Thoracic aorta (tissue), 2 donors: ENCODE results near the gene RUNX1. TPM values are rescaled to one million over a fixed set of nuclear protein-coding genes. Genes with fewer than 3 reads are reported as not detected.
"Not testable (repeated sequence)": the region's sequence is repeated elsewhere in the genome, so short reads cannot be mapped to it uniquely, and the experiment has no call there.

Experiments used
- ATAC-seq: fragments of 150-250 bp; one replicate; pipeline ENCODE4 v1.8.0; 2017; ENCODE audit warnings: low read depth; ENCODE audit not compliant: insufficient number of reproducible peaks, low FRiP score
- DNase-seq: peaks from one replicate; pipeline ENCODE4 v3.0.0-alpha.2; 2020; ENCODE audit warnings: low spot score
- H3K27ac ChIP-seq, 2 donors: fragments of 200-600 bp; sonication (generic); 1 replicate in 1 of 2; 2 replicates in 1 of 2; pipeline ENCODE4 v1.5.1; 2016; ENCODE audit warnings: mild to moderate bottlenecking in 2 of 2, moderate library complexity in 2 of 2
- H3K27me3 ChIP-seq: fragments of 200-600 bp; sonication (generic); replicated peaks from 2 replicates; pipeline ENCODE4 v1.6.0; 2016; ENCODE audit warnings: mild to moderate bottlenecking; ENCODE audit not compliant: insufficient read depth
- H3K36me3 ChIP-seq: fragments of 200-600 bp; sonication (generic); one replicate; pipeline ENCODE4 v1.5.1; 2016
- H3K4me1 ChIP-seq, 2 donors: fragments of 200-600 bp; sonication (generic); 1 replicate in 1 of 2; 2 replicates in 1 of 2; pipeline versions ENCODE4 v1.5.1 to v1.6.0; 2016; ENCODE audit warnings: low read depth in 2 of 2, mild to moderate bottlenecking in 1 of 2; ENCODE audit not compliant: control insufficient read depth in 1 of 2
- H3K4me3 ChIP-seq: fragments of 200-600 bp; sonication (generic); 2 replicates; pipeline ENCODE4 v1.5.1; 2016; ENCODE audit warnings: mild to moderate bottlenecking
- H3K9me3 ChIP-seq: fragments of 200-600 bp; sonication (generic); 2 replicates; pipeline ENCODE4 v1.5.1; 2016
- CTCF ChIP-seq: fragments of 200-600 bp; sonication (generic); IDR thresholded peaks from one replicate; pipeline ENCODE4 v1.5.1; 2019; ENCODE audit warnings: antibody characterized with exemption
- total RNA-seq, 2 donors: library from RNA; depleted of rRNA; stranded (reverse); fragments of >200 nt; gene quantifications; one replicate each; pipeline versions ENCODE4 v1.1.0 to v1.2.3, GENCODE V29; 2016

RUNX1 gene
- total RNA-seq, 2 donors from 2014 or later, result 47.4 to 64.7 TPM

GRCh38 chr21:34995979-34996303, 53.2 kb downstream of the RUNX1 start:
- TF ChIP-seq CTCF, result no peak
- no peak overlapping the region for H3K4me3 ChIP-seq
- ATAC-seq (no peak), DNase-seq (no peak)
- H3K9me3 ChIP-seq, result no peaks in the 10 kb centered on the region
- H3K4me1 ChIP-seq, result peaks cover 0 to 31% of the 10 kb centered on the region in 2 donors
- H3K27ac ChIP-seq, result no peak overlapping the region
- H3K27me3 ChIP-seq, result no peaks in the 10 kb centered on the region
- H3K36me3 ChIP-seq, result no peaks in the 10 kb centered on the region

- Histone ChIP-seq H3K9me3 (no peaks in the 10 kb centered on the region), H3K4me1 (peaks cover 0 to 31% of the 10 kb centered on the region in 2 donors), H3K27ac (no peak overlapping the region), H3K4me3 (no peak overlapping the region), H3K36me3 (no peaks in the 10 kb centered on the region), H3K27me3 (no peaks in the 10 kb centered on the region)
- no peak for ATAC-seq
- no peak for TF ChIP-seq CTCF
- DNase-seq, result no peak
These were observed 54.1 kb downstream of the RUNX1 start for GRCh38 chr21:34994766-34995631.

- not testable (repeated sequence) for ATAC-seq, H3K27ac ChIP-seq, H3K27me3 ChIP-seq, H3K9me3 ChIP-seq, H3K36me3 ChIP-seq, DNase-seq, H3K4me3 ChIP-seq
- H3K4me1 ChIP-seq, result peaks cover 0 to 17% of the 10 kb centered on the region in 2 donors
These were observed 55.6 kb downstream of the RUNX1 start for GRCh38 chr21:34993521-34993921.

- H3K4me3 ChIP-seq, result no peak overlapping the region
- no peaks in the 10 kb centered on the region for H3K36me3 ChIP-seq
- no peak for ATAC-seq
- peaks cover 0 to 16% of the 10 kb centered on the region in 2 donors for H3K4me1 ChIP-seq
- TF ChIP-seq CTCF, result no peak
- no peak overlapping the region for H3K27ac ChIP-seq
- no peak for DNase-seq
- no peaks in the 10 kb centered on the region for H3K27me3 ChIP-seq
- no peaks in the 10 kb centered on the region for H3K9me3 ChIP-seq
These were observed 56.2 kb downstream of the RUNX1 start for GRCh38 chr21:34992736-34993398.

- H3K9me3 ChIP-seq, result no peaks in the 10 kb centered on the region
- DNase-seq, result no peak
- H3K4me3 ChIP-seq, result no peak overlapping the region
- H3K4me1 ChIP-seq, result peaks cover 0 to 9% of the 10 kb centered on the region in 2 donors
- H3K27ac ChIP-seq, result no peak overlapping the region
- no peak for ATAC-seq
- H3K27me3 ChIP-seq, result no peaks in the 10 kb centered on the region
- no peaks in the 10 kb centered on the region for H3K36me3 ChIP-seq
- TF ChIP-seq CTCF, result no peak
These were observed 56.9 kb downstream of the RUNX1 start for GRCh38 chr21:34992180-34992579.
